HG02623 (cell line): ENCODE data around the gene ZNF292.
"Not testable (repeated sequence)": the region's sequence is repeated elsewhere in the genome, so short reads cannot be mapped to it uniquely, and the experiment has no call there.

Experiments used
- ATAC-seq: cut with Tn5 transposase; IDR thresholded peaks from one replicate; pipeline ENCODE4 v1.9.1; 2021; ENCODE audit warnings: moderate library complexity; ENCODE audit not compliant: unreplicated experiment

Gene ZNF292

GRCh38 chr6:87264481-87264880 lies 109.1 kb downstream of the ZNF292 start:
- no peak for ATAC-seq

- no peak for ATAC-seq
Measured at GRCh38 chr6:87274660-87275274, 119.4 kb downstream of the ZNF292 start.

GRCh38 chr6:87276624-87277023 lies 121.3 kb downstream of the ZNF292 start:
- no peak for ATAC-seq

DNA sequence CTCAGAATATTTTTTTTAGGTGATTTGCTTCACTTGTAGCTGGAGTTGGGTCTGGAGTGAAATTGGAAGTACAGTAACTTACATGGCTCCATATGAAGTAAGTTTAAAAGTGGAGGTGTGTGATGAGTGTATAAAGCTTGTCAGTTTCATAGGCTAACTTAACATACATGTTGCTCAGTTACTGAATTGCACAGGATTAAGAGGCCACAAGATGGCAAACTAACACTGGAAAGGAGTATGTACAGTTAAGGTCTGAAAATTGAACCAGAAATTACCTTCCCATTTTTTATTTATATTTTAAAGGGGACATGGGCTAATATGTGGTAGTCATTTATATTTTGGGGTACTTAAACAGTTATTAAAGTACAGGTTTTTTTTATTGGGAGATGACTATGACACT lies 121.8 kb downstream of the ZNF292 start:
- ATAC-seq = no peak

DNA sequence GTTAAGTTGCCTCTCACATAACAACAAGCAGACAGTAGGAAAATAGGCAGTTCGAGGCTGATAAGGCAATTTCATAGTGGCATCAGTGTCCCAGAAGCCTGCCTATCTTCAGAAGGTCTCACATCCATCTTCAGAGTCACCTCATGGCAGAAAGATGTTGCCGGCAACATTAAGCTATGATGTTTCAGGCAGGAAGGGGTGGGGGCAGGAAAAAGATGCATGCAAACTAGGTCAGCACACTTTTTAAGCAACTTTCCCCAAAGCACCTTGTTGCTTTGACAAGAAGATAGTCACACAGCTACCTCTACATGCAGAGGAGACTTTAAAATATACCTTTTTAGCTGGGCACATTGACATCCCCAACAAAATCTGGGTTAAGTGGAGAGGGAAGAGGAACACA lies 123.8 kb downstream of the ZNF292 start:
- no peak for ATAC-seq

GRCh38 chr6:87281426-87281825 lies 126.1 kb downstream of the ZNF292 start:
- no peak for ATAC-seq

- no peak for ATAC-seq
Measured at GRCh38 chr6:87282743-87283142, 127.4 kb downstream of the ZNF292 start.

- no peak for ATAC-seq
Measured at GRCh38 chr6:87283461-87283860, 128.1 kb downstream of the ZNF292 start.

GRCh38 chr6:87287251-87287650 lies 131.9 kb downstream of the ZNF292 start:
- no peak for ATAC-seq

GRCh38 chr6:87289571-87289970 lies 134.2 kb downstream of the ZNF292 start:
- no peak for ATAC-seq

DNA sequence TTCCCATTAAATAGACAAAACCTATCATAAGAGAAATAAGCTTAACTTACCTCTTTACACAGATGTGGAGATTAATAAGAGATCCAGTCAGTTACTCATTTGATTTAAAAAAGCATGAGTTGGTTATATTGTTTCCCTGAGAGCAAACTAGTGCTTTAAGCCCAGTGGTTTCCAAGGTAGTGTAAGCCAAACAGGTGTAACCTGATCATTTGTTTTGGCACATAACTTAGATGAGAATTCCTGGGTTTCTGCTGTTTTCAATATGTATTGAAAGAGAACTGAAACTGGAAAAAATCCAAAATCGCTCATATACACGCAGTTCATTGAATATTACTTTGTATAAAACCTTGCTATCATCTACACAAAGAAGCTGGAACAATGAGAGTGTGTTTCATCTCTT lies 136.5 kb downstream of the ZNF292 start:
- no peak for ATAC-seq

GRCh38 chr6:87293526-87293925 lies 138.2 kb downstream of the ZNF292 start:
- ATAC-seq = no peak

- ATAC-seq = no peak
Measured at GRCh38 chr6:87297119-87297518, 141.8 kb downstream of the ZNF292 start.

DNA sequence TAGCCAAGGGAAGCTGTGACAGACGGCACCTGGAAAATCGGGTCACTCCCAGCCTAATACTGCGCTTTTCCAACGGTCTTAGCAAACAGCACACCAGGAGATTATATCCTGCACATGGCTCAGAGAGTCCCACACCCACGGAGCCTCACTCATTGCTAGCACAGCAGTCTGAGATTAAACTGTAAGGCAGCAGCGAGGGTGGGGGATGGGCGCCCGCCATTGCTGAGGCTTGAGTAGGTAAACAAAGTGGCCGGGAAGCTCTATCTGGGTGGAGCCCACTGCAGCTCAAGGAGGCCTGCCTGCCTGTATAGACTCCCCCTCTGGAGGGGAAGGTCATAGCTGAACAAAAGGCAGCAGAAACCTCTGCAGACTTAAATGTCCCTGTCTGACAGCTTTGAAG lies 145.9 kb downstream of the ZNF292 start:
- not testable (repeated sequence) for ATAC-seq

- ATAC-seq = no peak
Measured at GRCh38 chr6:87308970-87309369, 153.6 kb downstream of the ZNF292 start.

GRCh38 chr6:87312860-87313259 lies 157.5 kb downstream of the ZNF292 start:
- ATAC-seq = no peak
